Amniotic stem cell (primary cell): ENCODE data around the gene NRG2.

Experiments
- DNase-seq: peaks from one replicate; lab custom pipeline; 2025; lab: John Stamatoyannopoulos, UW

The NRG2 gene

DNA sequence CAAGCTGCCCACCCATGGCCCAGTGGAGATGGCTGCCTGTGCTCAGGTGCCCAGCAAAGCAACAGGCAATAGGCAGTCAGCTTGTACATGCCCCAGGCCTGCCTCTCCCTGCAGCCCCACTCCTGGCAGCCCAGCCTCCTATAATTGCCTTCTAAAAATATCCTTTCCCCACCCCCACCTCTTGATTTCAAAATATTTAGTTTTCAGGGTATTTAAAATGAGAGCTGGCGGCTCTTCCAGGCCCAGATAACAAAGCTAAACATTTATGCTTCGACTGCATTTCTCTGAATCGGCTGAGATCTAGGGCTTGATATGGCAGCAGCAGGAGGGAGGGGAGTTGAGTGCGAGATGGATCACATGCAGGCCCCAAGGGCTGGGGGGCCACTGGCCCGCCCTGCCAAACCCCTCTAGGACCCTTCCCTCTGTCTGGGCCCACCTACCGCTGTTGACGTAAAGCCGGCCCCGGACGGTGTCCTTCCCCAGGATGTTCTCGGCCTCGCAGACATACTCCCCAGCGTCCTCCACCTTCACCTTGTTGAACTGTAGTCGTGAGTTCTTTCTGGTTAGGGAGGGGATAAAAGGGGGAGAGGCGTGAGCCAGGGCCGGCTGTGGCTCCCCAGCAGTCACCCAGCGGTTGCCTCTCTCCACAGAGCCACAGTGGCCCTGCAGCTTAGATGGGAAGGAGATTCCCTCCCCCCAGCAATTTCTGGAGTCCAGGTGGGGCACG lies 162.5 kb downstream of the NRG2 start:
- no peak for DNase-seq

DNA sequence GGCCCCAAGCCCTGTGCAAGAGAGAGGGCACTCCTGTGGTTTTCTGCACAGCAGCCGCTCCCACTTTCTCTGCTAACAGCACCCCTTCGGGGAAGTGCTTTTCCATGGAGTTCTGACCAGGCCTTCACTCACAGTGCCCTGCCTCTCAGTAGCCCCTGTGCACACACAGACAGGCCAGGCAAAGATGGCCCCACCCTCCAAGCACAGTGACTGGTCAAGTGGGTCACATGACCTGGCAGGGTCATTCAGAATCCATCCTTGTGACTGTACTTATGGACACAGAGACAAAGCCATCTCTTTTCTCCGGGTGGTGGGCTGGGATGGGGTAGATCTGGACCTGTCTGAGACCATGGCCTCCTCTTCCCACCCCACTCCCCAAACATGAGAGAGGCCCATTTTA lies 165.0 kb downstream of the NRG2 start:
- DNase-seq = no peak

DNA sequence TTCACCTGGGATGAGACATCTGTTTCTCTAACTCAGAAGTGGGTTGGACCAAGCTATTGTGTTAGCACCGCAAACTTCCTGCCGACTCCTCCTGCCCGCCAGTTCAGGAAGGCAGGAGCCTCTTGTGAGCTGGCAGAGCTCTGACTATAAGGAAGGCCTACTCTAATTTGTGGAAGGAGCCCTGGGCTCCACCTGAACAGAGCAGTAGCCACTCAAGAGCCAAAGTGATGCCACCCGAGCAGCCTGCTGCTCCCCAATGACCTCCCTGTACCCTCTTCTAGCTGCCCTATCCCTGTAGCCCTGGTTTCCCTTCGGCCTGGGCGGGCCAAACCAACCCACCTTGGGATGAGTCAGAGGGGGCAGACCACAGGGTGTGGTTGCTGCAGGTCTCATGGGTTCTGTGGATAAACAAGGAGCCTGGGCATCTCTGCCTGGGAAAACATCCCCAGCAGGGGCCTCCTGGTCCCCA lies 165.9 kb downstream of the NRG2 start:
- DNase-seq = no peak

DNA sequence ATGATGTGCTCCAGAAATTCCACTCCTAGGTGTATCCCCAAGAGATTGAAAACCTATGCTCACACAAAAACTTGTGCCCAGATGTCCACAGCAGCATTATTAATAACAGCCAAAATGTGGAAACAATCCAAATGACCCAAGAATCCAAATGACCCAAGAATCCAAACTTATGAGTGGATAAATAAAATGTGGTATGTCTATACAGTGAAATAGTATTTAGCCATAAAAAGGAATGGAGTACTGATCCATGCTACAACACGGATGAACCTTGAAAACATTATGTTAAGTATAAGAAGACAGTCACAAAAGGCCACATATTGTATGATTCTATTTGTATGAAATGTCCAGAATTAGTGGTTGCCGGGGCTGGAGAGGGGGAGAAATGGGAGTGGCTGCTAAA lies 167.1 kb downstream of the NRG2 start:
- DNase-seq = no peak

DNA sequence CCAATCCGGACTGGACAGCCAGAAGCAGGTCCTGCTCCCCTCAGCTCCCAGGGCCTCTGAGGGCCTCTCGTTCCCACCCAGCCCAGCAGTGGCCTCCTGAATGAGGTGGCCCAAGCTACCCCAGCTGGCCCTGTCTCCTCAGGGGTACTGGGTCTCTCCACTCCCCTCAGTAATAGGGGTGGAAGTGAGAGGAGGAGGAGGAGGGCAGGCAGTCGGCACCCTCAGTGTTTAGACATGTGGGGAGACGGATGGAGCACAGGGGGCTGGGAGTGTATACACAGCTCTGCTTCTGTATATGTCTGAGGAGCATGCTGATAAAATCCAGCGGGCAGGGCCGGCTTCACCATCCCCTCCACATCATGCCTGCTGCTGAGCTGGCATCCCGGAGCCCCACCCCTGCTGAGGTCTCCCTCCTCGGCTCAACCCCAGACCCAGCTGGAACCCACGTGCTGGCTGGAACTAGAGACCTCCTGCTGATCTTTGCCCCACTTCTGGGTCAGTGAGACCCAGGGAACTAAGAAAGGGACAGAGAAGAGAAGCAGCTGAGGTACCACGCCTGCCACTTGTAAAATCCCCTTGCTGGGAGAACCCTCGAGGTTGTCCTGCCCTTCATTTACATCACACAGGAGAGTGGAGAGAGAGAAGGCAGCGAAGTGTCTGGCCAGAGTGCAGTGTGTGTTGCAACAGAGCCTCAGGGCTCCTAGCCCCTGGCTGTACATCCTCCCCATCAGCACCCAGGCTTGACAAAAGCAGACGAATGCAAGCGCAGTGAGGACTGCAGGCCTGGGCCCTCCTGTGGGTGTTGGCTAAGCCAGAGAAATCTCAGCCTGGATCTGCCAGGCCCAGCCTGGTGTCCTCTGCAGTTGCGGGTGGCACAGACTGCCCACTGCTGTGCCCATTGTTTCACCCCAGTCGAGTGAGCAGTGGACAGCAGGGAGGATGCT lies 170.0 kb downstream of the NRG2 start:
- DNase-seq = no peak

DNA sequence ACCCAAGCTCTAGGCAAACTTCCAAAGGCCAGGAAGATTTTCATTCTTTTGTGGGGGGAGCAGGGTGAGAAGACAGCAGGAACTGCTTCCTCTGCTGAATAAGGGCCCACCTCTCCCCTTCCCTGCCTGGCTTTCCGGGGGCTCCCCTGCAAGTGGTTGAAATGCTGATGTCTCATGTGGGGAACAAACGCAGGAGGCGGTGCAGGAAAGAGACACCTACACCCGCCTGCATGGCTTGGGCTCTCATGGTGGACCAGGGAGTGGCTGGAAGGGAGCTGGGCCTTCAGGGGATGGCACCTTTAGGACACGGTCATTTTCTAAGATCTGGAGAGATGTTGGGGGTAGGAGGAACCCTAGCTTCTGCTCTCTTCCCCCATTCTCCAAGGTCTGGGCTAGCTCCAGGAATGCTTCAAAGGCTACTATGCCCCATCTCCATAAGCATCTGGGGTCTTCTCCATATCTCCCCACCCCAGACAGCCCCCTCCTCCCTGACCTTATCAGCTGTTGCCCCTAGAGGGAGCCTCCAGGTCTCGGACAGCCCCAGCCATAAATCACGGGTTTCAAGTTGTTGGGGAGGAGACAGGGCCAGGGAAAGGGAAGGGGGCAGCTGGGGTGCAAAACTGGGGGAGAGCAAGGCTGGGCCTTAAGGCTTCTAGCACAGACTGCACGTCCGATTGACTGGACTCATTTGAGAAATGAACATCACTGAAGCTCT lies 170.9 kb downstream of the NRG2 start:
- no peak for DNase-seq

DNA sequence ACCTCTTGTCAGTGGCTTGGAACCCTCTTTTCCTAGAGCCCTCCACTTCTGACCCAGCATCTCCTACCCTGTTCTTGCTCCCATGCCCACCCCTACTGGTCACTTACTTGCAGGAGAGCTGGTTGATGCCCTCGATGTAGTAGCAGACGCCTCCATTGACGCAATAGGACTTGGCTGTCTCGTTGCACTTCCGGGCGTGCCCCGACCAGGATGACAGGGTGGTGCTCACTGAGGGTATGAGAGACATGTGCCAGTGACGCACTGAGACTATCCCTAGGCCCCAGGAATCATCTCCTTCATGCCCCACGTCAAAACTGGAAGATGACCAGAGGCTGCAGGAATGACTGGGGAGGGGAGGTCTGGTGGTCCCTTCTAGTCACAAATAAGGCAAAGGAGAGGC lies 171.5 kb downstream of the NRG2 start:
- no peak for DNase-seq

DNA sequence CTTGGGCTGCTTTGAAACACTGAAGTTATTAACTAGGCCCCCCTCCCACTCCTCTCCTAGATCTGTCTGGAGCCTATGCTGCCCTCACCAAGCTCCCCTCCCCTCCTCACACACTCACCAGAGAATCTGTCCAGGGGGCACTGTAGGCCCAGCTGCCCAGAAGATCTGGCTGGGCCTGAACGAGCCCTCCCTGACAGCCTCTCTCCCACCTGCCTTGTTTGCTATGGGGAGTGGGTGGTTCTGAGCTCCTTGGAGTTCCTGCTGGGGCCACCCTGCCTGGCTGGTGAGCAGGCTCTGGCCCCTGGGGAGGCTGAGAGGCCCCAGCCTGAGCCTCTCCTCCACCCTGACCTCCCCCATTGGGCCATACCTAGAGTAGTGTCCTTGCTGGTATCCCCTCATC lies 172.4 kb downstream of the NRG2 start:
- DNase-seq = no peak

DNA sequence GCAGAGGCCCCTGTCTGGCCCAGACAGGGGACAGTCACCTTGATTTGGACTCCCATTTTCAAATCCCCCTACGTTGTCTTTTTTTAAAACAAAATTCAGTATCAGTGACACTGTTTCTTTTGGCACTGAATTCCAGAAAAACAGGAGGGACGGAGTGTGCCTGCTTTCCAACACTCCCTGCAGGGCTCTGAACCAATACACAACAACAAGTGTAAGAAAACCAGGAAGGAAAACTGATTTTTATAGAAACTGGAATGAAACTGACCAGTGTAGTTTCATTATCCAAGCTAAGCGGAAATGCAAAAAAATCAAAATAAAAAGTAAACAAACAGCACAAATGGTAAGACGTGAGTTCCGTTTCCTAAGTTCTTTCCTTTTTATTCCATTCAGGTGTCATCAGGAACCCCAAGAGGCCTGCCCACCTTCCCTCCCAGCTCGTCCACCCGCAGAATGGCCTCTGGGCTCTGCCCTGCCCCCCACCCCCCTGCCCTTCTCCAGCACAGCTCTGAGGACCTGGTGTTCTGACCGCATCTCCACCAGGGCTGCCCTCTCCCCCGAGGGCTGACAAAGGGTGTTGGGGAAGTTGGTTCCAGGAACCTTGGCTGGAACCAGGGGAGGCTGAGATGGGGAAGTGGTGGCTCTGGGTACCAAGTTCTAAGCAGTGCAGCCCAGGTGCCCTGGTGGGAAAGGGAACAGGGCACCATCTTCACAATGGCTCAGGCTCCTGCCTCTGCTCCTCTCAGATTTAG lies 173.9 kb downstream of the NRG2 start:
- no peak for DNase-seq

DNA sequence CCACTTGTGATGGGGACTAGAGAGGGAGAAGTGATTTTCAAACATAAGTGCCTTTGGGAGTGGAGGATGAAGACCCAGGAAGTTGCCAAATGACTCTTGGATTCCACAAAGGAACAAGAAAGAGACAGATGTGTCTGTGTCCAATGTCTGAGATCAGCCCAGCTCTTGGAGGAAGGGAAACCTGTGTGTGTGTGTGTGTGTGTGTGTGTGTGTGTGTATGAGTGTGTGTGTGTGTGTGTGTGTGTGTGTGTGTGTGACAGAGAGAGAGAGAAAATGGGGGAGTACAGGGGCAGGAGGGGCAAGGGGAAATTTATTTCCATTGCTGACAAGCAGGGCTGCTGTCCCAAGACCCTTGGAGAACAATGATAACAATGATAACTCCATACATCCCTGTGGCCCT lies 175.5 kb downstream of the NRG2 start:
- no peak for DNase-seq

DNA sequence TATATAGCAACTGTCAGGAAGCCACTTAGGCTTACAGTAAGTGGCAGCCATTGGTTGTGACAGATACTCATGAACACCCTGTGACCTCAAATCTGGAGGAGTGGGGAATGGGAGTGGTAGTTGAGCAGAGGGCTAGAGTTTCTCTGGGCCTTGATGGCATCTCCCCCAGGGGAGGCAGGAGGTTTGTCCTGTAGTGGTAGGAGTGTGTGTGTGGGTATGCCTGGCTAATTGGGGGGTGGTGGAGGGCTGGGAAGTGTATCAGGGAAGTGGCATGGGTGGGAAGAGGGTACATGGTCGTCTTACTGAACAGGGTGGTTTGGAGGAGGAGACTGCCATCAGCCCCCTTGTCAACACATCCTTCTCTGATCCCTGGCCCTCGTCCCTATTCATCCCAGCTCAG lies 176.0 kb downstream of the NRG2 start:
- no peak for DNase-seq

DNA sequence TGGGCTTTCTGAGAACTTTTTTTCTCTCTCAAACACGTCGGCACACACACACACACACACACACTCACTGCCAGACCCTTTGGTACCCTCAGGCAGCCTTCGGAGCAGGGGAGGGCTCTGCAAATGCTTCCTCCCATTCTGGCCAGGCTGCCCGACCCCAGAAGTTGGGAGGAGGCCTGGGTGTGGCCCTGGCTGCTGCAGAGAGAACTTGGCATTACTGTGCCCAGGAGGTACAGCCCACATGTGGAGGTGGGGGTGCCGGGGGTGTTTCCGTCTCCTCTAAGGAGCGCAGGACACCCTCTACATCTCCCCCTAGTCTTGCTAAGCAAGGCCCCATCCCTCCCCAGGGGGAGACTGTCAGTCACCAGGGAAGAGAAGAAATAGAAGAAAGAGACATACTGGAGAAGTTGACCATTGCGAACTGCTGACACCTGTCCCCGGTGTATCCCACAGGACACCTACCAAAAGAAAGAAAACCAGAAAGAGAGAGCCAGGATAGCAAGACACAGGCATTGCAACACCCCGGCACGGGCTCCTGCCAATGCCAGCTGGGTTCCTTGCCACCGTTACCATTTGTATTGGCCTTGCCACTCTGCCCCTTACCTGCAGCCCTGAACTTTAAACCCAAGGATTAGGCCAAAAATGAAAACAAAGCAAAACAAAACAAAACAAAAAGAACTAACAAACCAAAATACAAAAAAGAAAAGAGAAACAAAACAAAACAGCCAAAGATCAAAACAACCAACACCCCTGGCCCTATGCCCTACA lies 178.2 kb downstream of the NRG2 start:
- no peak for DNase-seq

DNA sequence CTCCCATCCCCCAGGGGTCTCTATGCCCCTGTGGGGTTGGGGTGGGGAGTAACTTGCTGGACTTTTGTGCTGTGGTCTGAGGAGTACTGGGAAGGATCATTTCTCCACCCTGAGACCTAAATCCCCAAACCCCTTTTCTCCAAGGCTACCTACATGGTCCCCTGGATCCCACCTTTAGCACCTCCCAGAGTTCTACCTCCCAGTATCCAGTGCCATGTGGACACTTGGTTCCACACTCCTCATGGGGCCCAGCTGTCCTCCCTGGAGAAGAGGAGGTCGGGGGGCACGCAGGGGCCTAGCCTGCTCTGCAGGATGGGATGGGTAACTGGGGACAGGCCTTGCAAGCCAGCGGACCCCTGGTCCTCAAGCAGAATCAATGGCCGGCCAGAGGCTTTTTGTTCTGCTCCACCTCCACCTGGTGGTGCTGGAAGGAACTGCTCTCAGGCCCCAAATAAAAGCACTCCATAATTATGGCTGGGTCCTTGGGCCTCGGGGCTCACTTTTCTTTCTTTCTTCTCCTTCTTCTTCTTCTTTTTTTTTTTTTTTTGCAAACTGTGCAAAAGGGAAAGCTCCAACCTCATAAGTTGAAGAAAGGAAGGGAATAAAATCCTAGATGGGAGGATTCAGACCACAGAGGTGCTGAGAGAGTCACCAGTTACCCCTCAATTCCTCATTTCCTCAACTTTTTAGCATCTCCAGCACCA lies 179.1 kb downstream of the NRG2 start:
- DNase-seq = no peak

DNA sequence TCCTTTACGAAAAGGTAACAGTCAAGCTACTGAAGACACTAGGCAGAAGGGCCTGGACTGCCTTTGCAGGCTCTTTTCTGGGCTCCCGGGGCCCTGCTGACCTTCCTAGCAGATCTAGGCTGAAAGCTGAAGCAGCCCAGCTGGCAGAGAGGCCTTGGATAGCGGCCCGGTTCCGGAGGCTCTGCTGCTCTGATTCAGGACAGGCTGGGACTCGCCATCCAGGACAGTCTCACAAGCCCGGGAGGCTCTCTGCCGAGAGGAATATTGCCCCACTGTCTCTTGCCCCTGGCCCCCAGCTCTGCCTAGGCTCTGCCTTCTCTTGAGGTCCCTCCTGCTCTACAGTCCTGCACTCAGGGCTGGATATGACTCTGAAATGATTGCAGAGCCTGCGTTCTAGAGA lies 179.7 kb downstream of the NRG2 start:
- DNase-seq = no peak

DNA sequence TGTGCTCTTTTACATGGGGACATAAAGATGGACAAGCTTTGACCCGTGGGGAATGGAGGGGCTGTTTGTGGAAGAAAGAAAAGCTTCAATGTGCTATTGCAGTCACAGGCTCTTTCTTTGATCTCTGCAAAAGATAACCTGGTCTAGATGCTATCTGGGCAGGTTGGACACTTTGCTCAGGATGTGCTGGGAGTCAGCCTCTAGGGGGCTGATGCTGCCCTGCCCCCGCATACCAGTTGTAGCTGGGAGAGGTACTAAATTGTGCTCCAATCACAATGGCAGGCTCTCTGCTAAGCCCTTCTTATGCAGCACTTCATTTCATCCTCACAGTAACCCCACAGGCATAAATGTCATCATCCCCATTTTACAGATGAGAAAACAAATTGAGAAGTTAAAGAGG lies 180.3 kb downstream of the NRG2 start:
- no peak for DNase-seq

DNA sequence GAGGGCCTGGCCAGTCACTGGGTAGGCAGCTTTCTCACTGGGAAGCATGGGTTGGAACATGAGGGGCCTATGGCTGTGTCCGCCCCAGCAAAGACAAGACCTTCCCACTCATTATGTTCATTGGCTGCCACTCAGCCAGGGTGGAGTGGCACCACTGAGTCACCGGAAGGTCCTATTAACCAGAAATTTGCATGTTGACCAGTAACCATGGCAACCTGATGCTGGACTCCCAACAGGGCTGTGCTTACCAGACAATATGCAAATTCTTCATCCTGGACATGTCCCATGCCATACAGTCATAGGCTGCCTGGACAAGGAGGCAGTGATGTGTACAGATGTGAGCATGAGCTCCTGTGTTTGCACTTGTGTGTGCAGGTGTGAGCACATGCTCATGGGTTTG lies 180.8 kb downstream of the NRG2 start:
- no peak for DNase-seq

DNA sequence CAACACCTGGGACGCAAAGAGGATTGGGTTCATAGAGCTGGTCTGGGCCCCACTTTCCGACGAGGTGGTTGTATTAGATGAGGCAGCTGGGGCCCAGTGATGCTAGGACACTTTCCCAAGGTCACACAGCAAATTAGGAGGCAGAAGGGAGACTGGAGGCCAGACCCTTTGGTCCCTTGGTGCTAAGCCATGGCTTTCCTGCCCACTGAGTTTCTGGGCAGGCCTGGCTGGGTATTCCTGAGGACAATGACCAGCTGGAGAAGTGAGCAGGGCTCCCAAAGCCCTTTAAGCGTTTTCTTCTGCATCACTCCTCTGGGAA lies 181.3 kb downstream of the NRG2 start:
- no peak for DNase-seq

DNA sequence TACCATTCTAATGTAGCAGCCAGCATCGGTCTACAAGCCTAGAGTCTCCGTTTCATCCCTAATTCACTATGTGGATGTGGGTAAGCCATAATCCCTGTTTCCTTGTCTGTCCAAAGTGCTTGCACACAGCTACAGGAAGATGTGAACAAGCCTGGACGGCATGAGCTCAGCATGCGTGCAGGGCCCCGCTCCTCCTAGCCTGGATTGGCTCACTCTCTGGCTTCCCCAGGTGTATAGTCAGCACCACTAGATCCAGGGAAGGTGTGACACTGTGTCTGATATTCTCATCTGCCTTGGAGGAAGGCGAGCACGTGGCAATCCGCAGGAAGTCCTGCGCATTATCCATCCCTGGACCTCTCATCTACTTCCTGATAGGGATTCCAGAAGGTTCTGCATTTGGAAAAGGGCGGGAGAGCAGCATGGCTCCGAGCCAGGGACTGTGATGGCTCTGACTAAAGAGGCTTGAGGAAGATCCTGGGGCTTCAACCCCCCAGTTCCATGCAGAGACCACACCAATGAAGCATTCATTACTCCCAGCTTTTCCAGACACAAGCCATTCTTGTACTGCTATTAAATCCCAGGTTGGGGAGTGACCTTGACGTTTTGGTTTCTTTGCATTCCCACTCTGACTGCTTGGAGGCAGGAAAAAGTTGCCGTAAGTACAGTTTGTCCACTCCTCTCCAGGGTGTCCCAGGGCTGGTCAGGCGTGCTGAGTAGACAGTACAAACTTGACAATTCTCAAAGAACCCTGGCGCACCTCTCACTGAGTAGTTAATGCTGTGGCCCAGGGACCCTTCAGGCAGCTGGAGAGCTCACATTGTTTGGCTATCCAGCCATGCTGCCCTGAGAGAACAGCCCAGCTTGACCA lies 181.8 kb downstream of the NRG2 start:
- DNase-seq = no peak

DNA sequence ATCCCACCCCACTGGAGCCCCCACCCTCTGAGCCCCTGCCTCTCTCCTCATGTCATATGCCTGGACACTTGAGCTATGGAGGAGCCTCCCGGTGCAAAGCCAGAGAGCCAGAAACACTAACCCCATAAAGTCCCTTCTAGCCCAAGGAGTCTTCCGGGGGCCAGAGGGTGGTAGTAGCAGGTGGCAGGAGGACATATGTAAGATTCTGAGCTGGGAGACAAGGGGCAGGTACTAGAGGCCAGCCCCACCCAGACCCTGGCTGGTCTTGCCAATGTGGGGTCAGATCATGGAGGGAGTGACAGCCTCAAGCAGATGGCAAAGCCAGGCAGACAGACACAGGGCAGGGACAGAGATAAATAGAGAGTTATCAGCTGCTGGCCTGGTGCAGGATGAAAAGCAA lies 184.1 kb downstream of the NRG2 start:
- DNase-seq = no peak

DNA sequence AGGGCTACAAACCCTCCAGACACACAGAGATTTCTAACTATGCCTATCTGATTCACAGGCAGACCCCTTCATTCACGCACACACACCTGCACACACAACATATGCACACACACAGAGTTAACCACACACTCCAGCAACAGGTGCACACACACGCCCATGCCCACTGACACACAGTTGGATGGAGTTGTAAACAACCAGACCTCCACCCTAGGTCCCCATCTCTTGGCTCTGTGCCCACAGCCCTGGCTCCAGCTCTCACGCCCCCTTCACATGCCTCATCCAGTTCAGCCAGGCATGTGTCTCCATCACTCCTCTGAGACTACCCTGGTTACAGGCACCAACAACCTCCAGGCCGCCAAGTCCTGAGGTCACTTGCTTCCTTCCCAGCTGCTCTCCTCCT lies 186.4 kb downstream of the NRG2 start:
- no peak for DNase-seq
